Upper lobe of left lung (tissue), 4 donors: ENCODE measurements around the gene CDRT4.

ENCODE experiments used
- CTCF ChIP-seq, 6 experiments: fragments of 450-650 bp in 4 of 6; fragments of 200-600 bp in 2 of 6; sonication (generic) in 2 of 6; IDR thresholded peaks; one replicate each; pipeline ENCODE4 v1.5.1; 2016 to 2019; ENCODE audit warnings: antibody characterized with exemption in 6 of 6
- EP300 ChIP-seq, 4 donors: sonication (generic); formaldehyde crosslinking; IDR thresholded peaks; one replicate each; pipeline ENCODE4 v1.5.1; 2017; ENCODE audit warnings: antibody characterized with exemption in 4 of 4, control low read depth in 2 of 4
- POLR2A ChIP-seq, 4 donors: fragments of 450-650 bp; IDR thresholded peaks; one replicate each; pipeline ENCODE4 v1.5.1; 2016 to 2017; ENCODE audit warnings: antibody characterized with exemption in 4 of 4, mild to moderate bottlenecking in 2 of 4
- POLR2AphosphoS5 ChIP-seq, 2 donors: sonication (generic); formaldehyde crosslinking; IDR thresholded peaks; one replicate each; pipeline ENCODE4 v1.5.1; 2017; ENCODE audit warnings: antibody characterized with exemption in 2 of 2

- TF ChIP-seq CTCF (IDR thresholded peaks at IDR 0.05): no peak
- no peak for TF ChIP-seq EP300 (IDR thresholded peaks at IDR 0.05)
- no peak for TF ChIP-seq POLR2A (IDR thresholded peaks at IDR 0.05)
- peak in 1 of 2 donors; percentile 8 for TF ChIP-seq POLR2AphosphoS5 (IDR thresholded peaks at IDR 0.05)
Observed at GRCh38 chr17:15462976-15463772, 4.2 kb downstream of the CDRT4 start.
